Neural progenitor cell (in vitro differentiated cells): ENCODE measurements around the gene MAGI1.
"Not testable (repeated sequence)": the region's sequence is repeated elsewhere in the genome, so short reads cannot be mapped to it uniquely, and the experiment has no call there.

ENCODE experiments used
- CTCF ChIP-seq: fragments of 200-600 bp; sonication (generic); IDR thresholded peaks from 2 replicates; pipeline ENCODE4 v1.5.1; 2017; ENCODE audit warnings: antibody characterized with exemption, mild to moderate bottlenecking
- EZH2phosphoT487 ChIP-seq: fragments of 200-600 bp; sonication (generic); IDR thresholded peaks from 2 replicates; pipeline ENCODE4 v1.6.1; 2017; ENCODE audit warnings: antibody characterized with exemption

DNA sequence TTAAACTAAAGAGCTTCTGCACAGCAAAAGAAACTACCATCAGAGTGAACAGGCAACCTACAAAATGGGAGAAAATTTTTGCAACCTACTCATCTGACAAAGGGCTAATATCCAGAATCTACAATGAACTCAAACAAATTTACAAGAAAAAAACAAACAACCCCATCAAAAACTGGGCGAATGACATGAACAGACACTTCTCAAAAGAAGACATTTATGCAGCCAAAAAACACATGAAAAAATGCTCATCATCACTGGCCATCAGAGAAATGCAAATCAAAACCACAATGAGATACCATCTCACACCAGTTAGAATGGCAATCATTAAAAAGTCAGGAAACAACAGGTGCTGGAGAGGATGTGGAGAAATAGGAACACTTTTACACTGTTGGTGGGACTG, 524.4 kb downstream of the MAGI1 start:
- TF ChIP-seq CTCF, EZH2phosphoT487: not testable (repeated sequence)
